ENCODE data around the gene CETP. TPM values are rescaled to one million over a fixed set of nuclear protein-coding genes. Genes with fewer than 3 reads are reported as not detected.

CETP gene
- total and polyA plus RNA-seq, 2 of the 13 experiments (the other 11 are each of a cell fraction or from before 2014, with no cell fraction given): 0.31 to 9.8 TPM

DNA sequence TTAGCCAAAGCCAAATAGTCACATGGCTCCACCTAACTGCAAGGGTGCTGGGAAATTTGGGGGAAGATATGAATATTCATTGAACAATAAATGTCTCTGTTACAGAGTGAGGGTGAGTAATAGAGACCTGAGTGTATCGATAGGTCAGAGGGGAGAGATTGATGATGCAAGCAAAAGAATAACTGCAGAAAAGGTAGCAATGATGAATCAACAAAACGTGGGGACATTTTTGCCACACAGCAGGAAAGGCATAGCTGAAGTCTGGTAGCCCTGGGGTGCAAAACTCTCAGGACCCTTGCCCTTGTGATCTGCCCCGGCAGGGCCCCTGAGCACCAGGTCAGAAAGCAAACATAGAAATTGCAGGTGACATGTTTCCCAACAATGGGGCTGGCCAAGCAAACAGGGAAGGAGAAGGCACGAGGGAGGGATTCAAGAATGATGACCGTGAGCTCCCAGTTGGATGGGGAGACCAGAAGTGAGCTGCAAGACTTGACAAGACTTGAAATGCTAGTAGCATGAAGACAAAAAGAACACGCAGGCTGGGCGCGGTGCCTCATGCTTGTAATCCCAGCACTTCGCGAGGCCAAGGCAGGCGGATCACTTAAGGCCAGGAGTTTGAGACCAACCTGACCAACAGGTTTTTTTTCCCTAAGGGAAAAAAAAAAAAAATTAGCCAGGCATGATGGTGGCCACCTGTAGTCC, 42.5 kb upstream of the CETP start (continued):
- TF ChIP-seq, protein P1, sequence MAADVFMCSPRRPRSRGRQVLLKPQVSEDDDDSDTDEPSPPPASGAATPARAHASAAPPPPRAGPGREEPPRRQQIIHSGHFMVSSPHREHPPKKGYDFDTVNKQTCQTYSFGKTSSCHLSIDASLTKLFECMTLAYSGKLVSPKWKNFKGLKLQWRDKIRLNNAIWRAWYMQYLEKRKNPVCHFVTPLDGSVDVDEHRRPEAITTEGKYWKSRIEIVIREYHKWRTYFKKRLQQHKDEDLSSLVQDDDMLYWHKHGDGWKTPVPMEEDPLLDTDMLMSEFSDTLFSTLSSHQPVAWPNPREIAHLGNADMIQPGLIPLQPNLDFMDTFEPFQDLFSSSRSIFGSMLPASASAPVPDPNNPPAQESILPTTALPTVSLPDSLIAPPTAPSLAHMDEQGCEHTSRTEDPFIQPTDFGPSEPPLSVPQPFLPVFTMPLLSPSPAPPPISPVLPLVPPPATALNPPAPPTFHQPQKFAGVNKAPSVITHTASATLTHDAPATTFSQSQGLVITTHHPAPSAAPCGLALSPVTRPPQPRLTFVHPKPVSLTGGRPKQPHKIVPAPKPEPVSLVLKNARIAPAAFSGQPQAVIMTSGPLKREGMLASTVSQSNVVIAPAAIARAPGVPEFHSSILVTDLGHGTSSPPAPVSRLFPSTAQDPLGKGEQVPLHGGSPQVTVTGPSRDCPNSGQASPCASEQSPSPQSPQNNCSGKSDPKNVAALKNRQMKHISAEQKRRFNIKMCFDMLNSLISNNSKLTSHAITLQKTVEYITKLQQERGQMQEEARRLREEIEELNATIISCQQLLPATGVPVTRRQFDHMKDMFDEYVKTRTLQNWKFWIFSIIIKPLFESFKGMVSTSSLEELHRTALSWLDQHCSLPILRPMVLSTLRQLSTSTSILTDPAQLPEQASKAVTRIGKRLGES (CRISPR knock-in tag; IDR thresholded peaks at IDR 0.05; ENCODE audit: borderline replicate concordance): no peak
- peak; percentile 67; the same call in 1 of the 2 replicates for TF ChIP-seq ZFP36L1 (CRISPR knock-in tag; IDR thresholded peaks at IDR 0.05)
- TF ChIP-seq HNF4G (IDR thresholded peaks at IDR 0.05; ENCODE audit: borderline replicate concordance, low read depth, low read length): peak; percentile 99
- peak; percentile 93 for TF ChIP-seq HNF4G (CRISPR knock-in tag; IDR thresholded peaks at IDR 0.05; ENCODE audit: borderline replicate concordance, low read depth)
- no peak for TF ChIP-seq ZFP36 (IDR thresholded peaks at IDR 0.05; ENCODE audit: borderline replicate concordance, low read depth, low read length, partially characterized antibody)
- no peak for TF ChIP-seq ZNF652 (CRISPR knock-in tag; IDR thresholded peaks at IDR 0.05; ENCODE audit: borderline replicate concordance, low read depth)
- TF ChIP-seq, protein P2, sequence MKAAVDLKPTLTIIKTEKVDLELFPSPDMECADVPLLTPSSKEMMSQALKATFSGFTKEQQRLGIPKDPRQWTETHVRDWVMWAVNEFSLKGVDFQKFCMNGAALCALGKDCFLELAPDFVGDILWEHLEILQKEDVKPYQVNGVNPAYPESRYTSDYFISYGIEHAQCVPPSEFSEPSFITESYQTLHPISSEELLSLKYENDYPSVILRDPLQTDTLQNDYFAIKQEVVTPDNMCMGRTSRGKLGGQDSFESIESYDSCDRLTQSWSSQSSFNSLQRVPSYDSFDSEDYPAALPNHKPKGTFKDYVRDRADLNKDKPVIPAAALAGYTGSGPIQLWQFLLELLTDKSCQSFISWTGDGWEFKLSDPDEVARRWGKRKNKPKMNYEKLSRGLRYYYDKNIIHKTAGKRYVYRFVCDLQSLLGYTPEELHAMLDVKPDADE (CRISPR knock-in tag; IDR thresholded peaks at IDR 0.05): no peak
- TF ChIP-seq MAFF (IDR thresholded peaks at IDR 0.05; ENCODE audit: low read depth, low read length): peak; percentile 91
- no peak for TF ChIP-seq CBX1 (IDR thresholded peaks at IDR 0.05; ENCODE audit: low read depth)
- no peak for TF ChIP-seq PHF5A (CRISPR knock-in tag; IDR thresholded peaks at IDR 0.05; ENCODE audit: low read depth, unreplicated experiment)
- TF ChIP-seq ZNF160 (CRISPR knock-in tag; IDR thresholded peaks at IDR 0.05): peak; percentile 70
- peak; percentile 79 for TF ChIP-seq ZNF12 (CRISPR knock-in tag; IDR thresholded peaks at IDR 0.05)
- TF ChIP-seq ZSCAN20 (CRISPR knock-in tag; IDR thresholded peaks at IDR 0.05; ENCODE audit: borderline replicate concordance): no peak
- no peak for TF ChIP-seq ZNF484 (CRISPR knock-in tag; IDR thresholded peaks at IDR 0.05; ENCODE audit: borderline replicate concordance, low read depth)
- no peak for TF ChIP-seq ZFY (CRISPR knock-in tag; IDR thresholded peaks at IDR 0.05)
- TF ChIP-seq ZNF629 (CRISPR knock-in tag; conservative IDR thresholded peaks at IDR 0.05): peak; percentile 21; the same call in 1 of the 2 replicates
- TF ChIP-seq ZNF891 (CRISPR knock-in tag; IDR thresholded peaks at IDR 0.05): peak; percentile 92
- peak; percentile 88 to 90 for TF ChIP-seq MAFK (conservative IDR thresholded peaks at IDR 0.05 in 1 of 2, IDR thresholded peaks at IDR 0.05 in 1 of 2; ENCODE audit: low read length in 2 of 2)
- TF ChIP-seq HHEX (CRISPR knock-in tag; IDR thresholded peaks at IDR 0.05): peak; percentile 65
- TF ChIP-seq FOXA1 (IDR thresholded peaks at IDR 0.05): no peak
- TF ChIP-seq FOXA1 (CRISPR knock-in tag; IDR thresholded peaks at IDR 0.05): peak; percentile 95
- TF ChIP-seq KAT7 (CRISPR knock-in tag; IDR thresholded peaks at IDR 0.05; ENCODE audit: borderline replicate concordance): no peak; the same call in 1 of the 2 replicates
- TF ChIP-seq, protein P3, sequence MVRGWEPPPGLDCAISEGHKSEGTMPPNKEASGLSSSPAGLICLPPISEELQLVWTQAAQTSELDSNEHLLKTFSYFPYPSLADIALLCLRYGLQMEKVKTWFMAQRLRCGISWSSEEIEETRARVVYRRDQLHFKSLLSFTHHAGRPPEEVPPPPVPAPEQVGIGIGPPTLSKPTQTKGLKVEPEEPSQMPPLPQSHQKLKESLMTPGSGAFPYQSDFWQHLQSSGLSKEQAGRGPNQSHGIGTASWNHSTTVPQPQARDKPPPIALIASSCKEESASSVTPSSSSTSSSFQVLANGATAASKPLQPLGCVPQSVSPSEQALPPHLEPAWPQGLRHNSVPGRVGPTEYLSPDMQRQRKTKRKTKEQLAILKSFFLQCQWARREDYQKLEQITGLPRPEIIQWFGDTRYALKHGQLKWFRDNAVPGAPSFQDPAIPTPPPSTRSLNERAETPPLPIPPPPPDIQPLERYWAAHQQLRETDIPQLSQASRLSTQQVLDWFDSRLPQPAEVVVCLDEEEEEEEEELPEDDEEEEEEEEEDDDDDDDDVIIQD (CRISPR knock-in tag; IDR thresholded peaks at IDR 0.05; ENCODE audit: low read depth): peak; percentile 88
